Vagina (tissue), 2 donors: Measurements from ENCODE around the gene ERC2. TPM values are rescaled to one million over a fixed set of nuclear protein-coding genes. Genes with fewer than 3 reads are reported as not detected.

Source experiments
- DNase-seq, 2 donors: peaks; one replicate each; pipeline ENCODE4 v3.0.0-alpha.2; 2017; ENCODE audit errors: extremely low spot score in 2 of 2
- H3K27ac ChIP-seq: fragments of 200-600 bp; sonication (generic); one replicate; pipeline ENCODE4 v1.5.1; 2019
- H3K27me3 ChIP-seq: fragments of 200-600 bp; sonication (generic); one replicate; pipeline ENCODE4 v1.5.1; 2019
- H3K36me3 ChIP-seq, 2 donors: fragments of 200-600 bp; sonication (generic); one replicate each; pipeline ENCODE4 v1.5.1; 2017 to 2019
- H3K4me1 ChIP-seq: fragments of 200-600 bp; sonication (generic); one replicate; pipeline ENCODE4 v1.5.1; 2019
- H3K4me3 ChIP-seq, 2 donors: fragments of 200-600 bp; sonication (generic); 1 replicate in 1 of 2; 2 replicates in 1 of 2; pipeline ENCODE4 v1.5.1; 2016 to 2019
- H3K9me3 ChIP-seq: fragments of 200-600 bp; sonication (generic); one replicate; pipeline ENCODE4 v1.5.1; 2019
- POLR2A ChIP-seq, 2 donors: fragments of 450-650 bp; IDR thresholded peaks; one replicate each; pipeline ENCODE4 v1.6.1; 2017; ENCODE audit warnings: antibody characterized with exemption in 2 of 2, mild to moderate bottlenecking in 2 of 2, moderate library complexity in 2 of 2
- POLR2AphosphoS5 ChIP-seq, 2 donors: sonication (generic); formaldehyde crosslinking; IDR thresholded peaks; one replicate each; pipeline ENCODE4 v1.9.0; 2017; ENCODE audit warnings: antibody characterized with exemption in 2 of 2, mild to moderate bottlenecking in 2 of 2, low read depth in 1 of 2; ENCODE audit not compliant: insufficient read depth in 1 of 2
- intact Hi-C: fragments of 100-400 bp; cut with DNase I; formaldehyde crosslinking; loops from one replicate; pipeline ENCODE4 v1.15.1; 2023
- total RNA-seq: library from RNA; depleted of rRNA; stranded (reverse); fragments of >200 nt; gene quantifications from one replicate; pipeline ENCODE4 v1.2.3, GENCODE V29; 2016
- TF ChIP-seq, protein P1 (sequence below), 3 experiments: fragments of 450-650 bp in 2 of 3; fragments of 200-600 bp in 1 of 3; sonication (generic) in 1 of 3; IDR thresholded peaks; one replicate each; pipeline ENCODE4 v1.5.1; 2017 to 2019; ENCODE audit warnings: antibody characterized with exemption in 3 of 3, mild to moderate bottlenecking in 2 of 3, moderate library complexity in 2 of 3

The ERC2 gene
- total RNA-seq, 1 donor from 2014 or later, result 1.2 TPM

DNA sequence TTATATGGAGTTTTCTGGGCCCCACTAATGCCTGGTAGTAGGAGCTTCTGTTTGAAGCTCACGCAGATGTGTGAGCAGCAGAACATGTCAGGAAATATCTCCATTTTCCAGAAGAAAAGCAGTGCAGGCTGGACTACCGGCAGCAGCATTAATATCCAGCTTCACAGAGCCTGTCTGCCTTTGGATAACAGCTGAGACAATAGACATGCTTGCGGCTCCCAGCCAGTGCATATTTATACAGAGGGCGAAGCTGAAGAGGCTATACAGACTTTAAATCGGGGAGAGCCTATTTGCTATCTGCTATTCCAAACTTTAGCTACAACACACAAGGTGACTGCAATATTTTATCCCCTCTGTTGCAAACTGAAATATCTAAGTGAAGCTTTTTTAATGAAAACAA is 731.1 kb downstream of the ERC2 start:
- no peak overlapping the region for H3K4me3 ChIP-seq
- intact Hi-C loops, result no loop called here
- no peak overlapping the region for H3K27ac ChIP-seq
- H3K36me3 ChIP-seq, result no peaks in the 10 kb centered on the region
- H3K4me1 ChIP-seq, result no peaks in the 10 kb centered on the region
- no peak for DNase-seq
- TF ChIP-seq POLR2AphosphoS5 (IDR thresholded peaks at IDR 0.05; ENCODE audit: insufficient read depth in 1 of 2, low read depth in 1 of 2) (no peak), POLR2A (IDR thresholded peaks at IDR 0.05) (no peak)
- TF ChIP-seq, protein P1, sequence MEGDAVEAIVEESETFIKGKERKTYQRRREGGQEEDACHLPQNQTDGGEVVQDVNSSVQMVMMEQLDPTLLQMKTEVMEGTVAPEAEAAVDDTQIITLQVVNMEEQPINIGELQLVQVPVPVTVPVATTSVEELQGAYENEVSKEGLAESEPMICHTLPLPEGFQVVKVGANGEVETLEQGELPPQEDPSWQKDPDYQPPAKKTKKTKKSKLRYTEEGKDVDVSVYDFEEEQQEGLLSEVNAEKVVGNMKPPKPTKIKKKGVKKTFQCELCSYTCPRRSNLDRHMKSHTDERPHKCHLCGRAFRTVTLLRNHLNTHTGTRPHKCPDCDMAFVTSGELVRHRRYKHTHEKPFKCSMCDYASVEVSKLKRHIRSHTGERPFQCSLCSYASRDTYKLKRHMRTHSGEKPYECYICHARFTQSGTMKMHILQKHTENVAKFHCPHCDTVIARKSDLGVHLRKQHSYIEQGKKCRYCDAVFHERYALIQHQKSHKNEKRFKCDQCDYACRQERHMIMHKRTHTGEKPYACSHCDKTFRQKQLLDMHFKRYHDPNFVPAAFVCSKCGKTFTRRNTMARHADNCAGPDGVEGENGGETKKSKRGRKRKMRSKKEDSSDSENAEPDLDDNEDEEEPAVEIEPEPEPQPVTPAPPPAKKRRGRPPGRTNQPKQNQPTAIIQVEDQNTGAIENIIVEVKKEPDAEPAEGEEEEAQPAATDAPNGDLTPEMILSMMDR (IDR thresholded peaks at IDR 0.05), result no peak
- H3K27me3 ChIP-seq, result no peaks in the 10 kb centered on the region
- no peaks in the 10 kb centered on the region for H3K9me3 ChIP-seq

DNA sequence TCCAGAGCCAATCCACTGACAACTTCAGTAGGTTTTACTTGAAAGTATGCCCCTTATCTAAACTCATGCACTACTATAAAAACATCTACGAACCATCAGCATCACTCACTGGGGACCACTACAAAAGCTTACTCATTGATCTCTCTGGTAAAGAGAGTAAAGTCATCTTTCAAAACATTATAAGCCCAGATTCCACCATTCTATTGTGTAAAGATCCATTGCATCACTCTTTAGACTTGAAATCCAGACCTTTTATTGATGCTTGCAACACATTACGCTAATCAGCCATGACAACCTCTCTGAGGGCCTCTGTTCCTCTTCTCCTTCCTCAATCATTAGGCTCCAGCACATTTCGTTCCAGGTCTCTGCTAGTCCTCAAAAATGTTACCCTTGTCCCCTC is 732.3 kb downstream of the ERC2 start:
- TF ChIP-seq, protein P1 (IDR thresholded peaks at IDR 0.05), result no peak
- TF ChIP-seq POLR2A (IDR thresholded peaks at IDR 0.05), result no peak
- no peaks in the 10 kb centered on the region for H3K36me3 ChIP-seq
- no peaks in the 10 kb centered on the region for H3K4me1 ChIP-seq
- intact Hi-C loops, result no loop called here
- DNase-seq, result no peak
- H3K9me3 ChIP-seq, result no peaks in the 10 kb centered on the region
- H3K4me3 ChIP-seq, result no peak overlapping the region
- no peaks in the 10 kb centered on the region for H3K27me3 ChIP-seq
- H3K27ac ChIP-seq, result no peak overlapping the region

DNA sequence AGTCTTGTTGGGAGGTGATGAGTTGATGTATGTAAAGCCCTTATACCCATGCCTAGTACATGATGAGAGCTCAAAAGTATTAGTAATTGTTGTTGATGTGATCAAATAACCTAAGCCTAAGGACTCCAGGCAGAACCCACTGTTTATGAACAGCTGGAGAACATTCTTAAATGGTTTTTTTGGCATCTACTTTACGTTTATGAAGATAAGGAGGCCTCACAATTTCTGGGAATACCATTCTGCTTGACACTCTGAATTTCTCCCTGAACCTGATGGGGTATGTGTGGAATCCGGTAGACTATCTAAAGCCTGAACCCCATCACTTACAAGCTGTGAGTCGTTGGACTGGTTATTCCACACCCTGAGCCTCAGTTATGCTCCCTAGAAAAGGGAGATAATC is 736.5 kb downstream of the ERC2 start:
- no peaks in the 10 kb centered on the region for H3K27me3 ChIP-seq
- H3K4me3 ChIP-seq, result no peak overlapping the region
- intact Hi-C loops, result no loop called here
- DNase-seq, result no peak
- no peaks in the 10 kb centered on the region for H3K36me3 ChIP-seq
- H3K27ac ChIP-seq, result no peak overlapping the region
- no peaks in the 10 kb centered on the region for H3K4me1 ChIP-seq
- no peaks in the 10 kb centered on the region for H3K9me3 ChIP-seq
- TF ChIP-seq POLR2AphosphoS5 (IDR thresholded peaks at IDR 0.05; ENCODE audit: insufficient read depth in 1 of 2, low read depth in 1 of 2), result no peak

DNA sequence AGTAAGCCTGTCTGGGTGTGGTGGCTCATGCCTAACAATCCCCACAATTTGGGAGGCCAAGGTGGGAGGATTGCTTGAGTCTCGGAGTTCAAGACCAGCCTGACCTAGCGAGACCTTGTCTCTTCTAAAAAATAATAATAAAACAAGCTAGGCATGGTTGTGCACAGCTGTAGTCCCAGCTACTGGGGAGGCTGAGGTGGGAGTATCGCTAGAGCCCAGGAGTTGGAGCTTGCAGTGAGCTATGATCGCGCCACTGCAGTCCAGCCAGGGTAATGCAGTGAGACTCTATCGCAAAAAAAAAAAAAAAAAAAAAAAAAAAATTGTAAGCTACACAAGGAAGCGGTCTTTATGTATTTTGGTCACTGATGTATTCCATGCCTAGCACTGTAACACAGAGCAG is 738.7 kb downstream of the ERC2 start:
- no peaks in the 10 kb centered on the region for H3K9me3 ChIP-seq
- H3K36me3 ChIP-seq, result no peaks in the 10 kb centered on the region
- no peaks in the 10 kb centered on the region for H3K4me1 ChIP-seq
- no peaks in the 10 kb centered on the region for H3K27me3 ChIP-seq
- H3K4me3 ChIP-seq, result no peak overlapping the region
- DNase-seq, result no peak
- intact Hi-C loops, result no loop called here
- TF ChIP-seq POLR2AphosphoS5 (IDR thresholded peaks at IDR 0.05; ENCODE audit: insufficient read depth in 1 of 2, low read depth in 1 of 2), result no peak
- TF ChIP-seq POLR2A (IDR thresholded peaks at IDR 0.05), result no peak
- TF ChIP-seq, protein P1 (IDR thresholded peaks at IDR 0.05), result no peak
- no peak overlapping the region for H3K27ac ChIP-seq

DNA sequence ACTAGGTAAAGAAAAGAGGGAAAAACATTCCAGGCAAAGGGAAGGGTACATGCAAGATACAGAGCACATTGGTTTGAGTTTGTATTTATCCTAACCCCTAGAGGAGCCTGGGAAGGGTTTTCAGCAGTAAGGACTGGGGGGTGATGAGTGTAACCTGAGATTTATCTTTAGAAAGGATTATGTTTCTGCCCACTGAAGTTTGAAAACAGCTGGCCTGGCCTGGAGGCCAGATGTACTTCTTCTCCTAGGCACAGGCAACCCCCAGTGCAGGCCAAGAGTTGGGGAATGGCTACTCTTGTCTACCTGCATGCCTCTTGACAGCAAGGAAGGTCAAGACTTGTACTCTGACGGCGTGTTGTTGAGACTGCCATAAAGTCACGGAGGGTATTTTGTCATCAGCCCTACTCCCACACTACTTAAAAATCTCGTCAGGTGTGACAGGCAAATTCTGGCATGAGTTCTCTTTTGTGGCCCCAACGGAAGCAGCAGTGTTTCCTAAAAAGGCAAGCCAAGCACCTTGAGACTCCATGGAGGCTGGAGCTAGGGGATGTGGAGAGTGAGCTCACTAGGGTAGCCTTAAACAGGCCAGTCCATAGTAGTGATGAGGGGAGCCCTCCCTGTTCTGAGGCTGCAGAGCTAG is 739.7 kb downstream of the ERC2 start:
- TF ChIP-seq, protein P1 (IDR thresholded peaks at IDR 0.05), result no peak
- TF ChIP-seq POLR2A (IDR thresholded peaks at IDR 0.05) (no peak), POLR2AphosphoS5 (IDR thresholded peaks at IDR 0.05; ENCODE audit: insufficient read depth in 1 of 2, low read depth in 1 of 2) (no peak)
- Histone ChIP-seq H3K27me3 (no peaks in the 10 kb centered on the region), H3K4me3 (no peak overlapping the region), H3K4me1 (no peaks in the 10 kb centered on the region), H3K9me3 (no peaks in the 10 kb centered on the region), H3K27ac (no peak overlapping the region), H3K36me3 (no peaks in the 10 kb centered on the region)
- no peak for DNase-seq
- intact Hi-C loops, result no loop called here

DNA sequence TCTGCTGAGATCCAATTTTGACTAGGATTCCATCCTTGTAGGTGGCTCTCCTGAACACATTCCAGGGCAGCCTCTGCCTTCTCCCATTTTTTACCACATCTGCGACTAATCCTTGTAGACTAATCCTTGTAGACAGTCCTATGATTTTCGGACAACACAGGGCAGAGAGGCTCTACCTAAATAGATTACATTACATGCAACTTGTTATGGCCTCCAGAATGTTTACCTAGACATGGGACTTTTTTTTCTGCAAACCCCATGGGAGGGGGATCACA is 741.8 kb downstream of the ERC2 start:
- intact Hi-C loops, result no loop called here
- TF ChIP-seq, protein P1 (IDR thresholded peaks at IDR 0.05), result no peak
- TF ChIP-seq POLR2A (IDR thresholded peaks at IDR 0.05) (no peak), POLR2AphosphoS5 (IDR thresholded peaks at IDR 0.05; ENCODE audit: insufficient read depth in 1 of 2, low read depth in 1 of 2) (no peak)

More for the DNA sequence above, 741.8 kb downstream of the ERC2 start:
- Histone ChIP-seq H3K27ac (no peak overlapping the region), H3K27me3 (no peaks in the 10 kb centered on the region), H3K4me1 (no peaks in the 10 kb centered on the region), H3K36me3 (no peaks in the 10 kb centered on the region), H3K4me3 (no peak overlapping the region), H3K9me3 (no peaks in the 10 kb centered on the region)
- DNase-seq, result no peak
